Left ventricle myocardium inferior (tissue), 1 donor: ENCODE measurements around the gene BCL3. TPM values are rescaled to one million over a fixed set of nuclear protein-coding genes. Genes with fewer than 3 reads are reported as not detected.
"Not testable (repeated sequence)": the region's sequence is repeated elsewhere in the genome, so short reads cannot be mapped to it uniquely, and the experiment has no call there.

Experiments used
- DNase-seq: peaks from one replicate; pipeline ENCODE4 v3.0.0-alpha.2; 2020
- H3K27ac ChIP-seq: fragments of 200-600 bp; replicated peaks from 2 replicates; pipeline ENCODE4 v1.8.0; 2021
- H3K27me3 ChIP-seq: fragments of 200-600 bp; 2 replicates; pipeline ENCODE4 v1.8.0; 2021; ENCODE audit warnings: low read depth
- H3K36me3 ChIP-seq: fragments of 200-600 bp; 2 replicates; pipeline ENCODE4 v1.8.0; 2021
- H3K4me1 ChIP-seq: fragments of 200-600 bp; 2 replicates; pipeline ENCODE4 v1.8.0; 2021
- H3K4me3 ChIP-seq: fragments of 200-600 bp; 2 replicates; pipeline ENCODE4 v1.8.0; 2021; ENCODE audit warnings: mild to moderate bottlenecking, moderate library complexity
- H3K9me3 ChIP-seq: fragments of 200-600 bp; replicated peaks from 2 replicates; pipeline ENCODE4 v1.8.0; 2021
- CTCF ChIP-seq: fragments of 200-600 bp; IDR thresholded peaks from 2 replicates; pipeline ENCODE4 v1.8.0; 2021; ENCODE audit warnings: antibody characterized with exemption, mild to moderate bottlenecking, borderline replicate concordance
- intact Hi-C: fragments of 100-400 bp; cut with micrococcal nuclease; formaldehyde crosslinking; loops from one replicate; pipeline ENCODE4 v1.11.0; 2022
- total RNA-seq: library from RNA; stranded (reverse); fragmentation: NEBNext Ultra II Directional; extraction: Animal tissue kit (Norgen Biotek cat#: 25700); gene quantifications from one replicate; pipeline ENCODE4 v1.2.1, GENCODE V29; 2021
- donor health status: DM: no; HTN: yes; CAD: no; lungs with severe emphysema.

The BCL3 gene
- total RNA-seq, 1 donor from 2014 or later = 15.0 TPM

GRCh38 chr19:44708940-44709339 lies 39.6 kb upstream of the BCL3 start:
- H3K27me3 ChIP-seq = no peaks in the 10 kb centered on the region
- intact Hi-C loops = no loop called here
- TF ChIP-seq CTCF = no peak

GRCh38 chr19:44709434-44710266 lies 38.9 kb upstream of the BCL3 start:
- DNase-seq, H3K27ac ChIP-seq, H3K36me3 ChIP-seq, H3K27me3 ChIP-seq, H3K4me1 ChIP-seq, intact Hi-C loops, H3K4me3 ChIP-seq, H3K9me3 ChIP-seq: not testable (repeated sequence)

More at GRCh38 chr19:44708940-44709339, 39.6 kb upstream of the BCL3 start:
- H3K4me1 ChIP-seq = no peaks in the 10 kb centered on the region
- H3K36me3 ChIP-seq = no peaks in the 10 kb centered on the region
- no peak for DNase-seq
- H3K27ac ChIP-seq = no peak overlapping the region
- no peaks in the 10 kb centered on the region for H3K9me3 ChIP-seq
- H3K4me3 ChIP-seq = no peak overlapping the region

- H3K9me3 ChIP-seq = peaks cover 11% of the 10 kb centered on the region
- DNase-seq = no peak
- H3K36me3 ChIP-seq = no peaks in the 10 kb centered on the region
- H3K27ac ChIP-seq = no peak overlapping the region
- intact Hi-C loops = no loop called here
- H3K4me3 ChIP-seq = no peak overlapping the region
- no peaks in the 10 kb centered on the region for H3K4me1 ChIP-seq
- no peaks in the 10 kb centered on the region for H3K27me3 ChIP-seq
- no peak for TF ChIP-seq CTCF
Observed at GRCh38 chr19:44710483-44710882, 38.0 kb upstream of the BCL3 start.

- H3K27ac ChIP-seq = no peak overlapping the region
- peaks cover 12% of the 10 kb centered on the region for H3K9me3 ChIP-seq
- DNase-seq = no peak
- peaks cover 4% of the 10 kb centered on the region for H3K4me1 ChIP-seq
- no peak overlapping the region for H3K4me3 ChIP-seq
- H3K36me3 ChIP-seq = no peaks in the 10 kb centered on the region
- TF ChIP-seq CTCF = no peak
- intact Hi-C loops = no loop called here
- no peaks in the 10 kb centered on the region for H3K27me3 ChIP-seq
Observed at GRCh38 chr19:44712864-44713515, 35.5 kb upstream of the BCL3 start.

GRCh38 chr19:44714597-44715169 lies 33.8 kb upstream of the BCL3 start:
- Histone ChIP-seq H3K36me3 (no peaks in the 10 kb centered on the region), H3K4me3 (no peak overlapping the region), H3K27ac (no peak overlapping the region), H3K4me1 (peaks cover 20% of the 10 kb centered on the region), H3K27me3 (no peaks in the 10 kb centered on the region), H3K9me3 (peaks cover 12% of the 10 kb centered on the region)
- TF ChIP-seq CTCF = no peak
- DNase-seq = no peak
- intact Hi-C loops = no loop called here
